ENCODE measurements around the gene ANTXR2.

The ANTXR2 gene

DNA sequence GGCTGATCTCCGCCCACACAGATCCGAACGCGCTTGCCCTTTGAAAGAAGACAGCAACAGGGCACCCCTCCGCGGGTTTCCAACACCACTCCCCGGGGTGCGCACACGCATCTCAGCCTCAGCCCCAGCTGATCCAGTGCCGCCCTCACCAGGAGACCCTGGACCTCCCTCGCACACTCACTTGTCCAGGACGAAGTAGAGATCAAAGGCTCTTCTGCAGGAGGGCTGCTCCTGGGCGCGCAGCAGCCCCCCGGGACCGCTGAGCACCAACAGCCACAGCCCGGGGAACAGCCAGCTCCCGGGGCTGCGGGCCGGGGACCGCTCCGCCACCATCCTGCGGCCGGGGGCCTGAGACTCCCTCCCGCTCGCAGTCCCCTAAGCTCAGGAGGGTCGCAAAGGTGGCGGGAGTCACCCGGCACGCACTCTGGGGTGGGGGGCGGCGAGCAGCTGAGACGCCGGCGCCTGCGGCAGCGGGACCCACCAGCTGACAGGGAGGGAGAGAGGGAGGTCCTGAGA lies 743 bp downstream of the ANTXR2 start:
- in situ Hi-C loops (cut with HindIII; ENCODE audit: low pct_ligation_motif_present, low pct_unique_long_range_greater_than_20kb, low sequenced_read_pairs), result no loop called here
- DNase-seq, result peak; percentile 64

DNA sequence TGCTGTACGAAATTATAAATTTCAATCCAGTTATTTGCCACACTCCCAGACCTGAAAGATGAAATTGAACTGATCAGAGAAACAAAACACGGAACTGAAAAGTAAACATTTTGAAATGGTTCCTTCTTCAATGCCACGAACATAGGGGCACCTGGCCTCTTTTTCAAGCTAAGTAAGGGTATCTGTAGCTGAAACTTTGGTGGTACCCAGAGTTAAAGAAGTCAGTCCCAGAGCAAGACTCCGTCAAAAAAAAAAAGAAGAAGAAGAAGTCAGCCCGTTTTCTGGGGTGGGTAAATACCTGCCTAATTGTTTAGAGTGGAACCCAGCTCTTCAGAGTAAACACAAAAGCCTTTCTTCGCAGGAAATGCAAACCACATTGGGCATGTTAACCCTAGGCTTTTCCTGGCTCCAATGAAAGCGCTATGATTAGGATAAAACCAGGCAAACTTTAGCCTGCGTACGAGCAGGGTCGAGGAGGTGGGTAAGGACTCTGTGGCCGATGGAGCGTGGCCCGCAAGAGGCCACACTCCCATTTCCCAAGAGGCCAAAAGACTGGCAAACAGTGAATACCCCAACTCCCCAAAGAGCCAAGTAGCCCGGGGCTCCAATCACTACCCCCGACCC lies 1.3 kb downstream of the ANTXR2 start:
- no peak for DNase-seq
- in situ Hi-C loops (cut with HindIII; ENCODE audit: low pct_ligation_motif_present, low pct_unique_long_range_greater_than_20kb, low sequenced_read_pairs), result no loop called here

DNA sequence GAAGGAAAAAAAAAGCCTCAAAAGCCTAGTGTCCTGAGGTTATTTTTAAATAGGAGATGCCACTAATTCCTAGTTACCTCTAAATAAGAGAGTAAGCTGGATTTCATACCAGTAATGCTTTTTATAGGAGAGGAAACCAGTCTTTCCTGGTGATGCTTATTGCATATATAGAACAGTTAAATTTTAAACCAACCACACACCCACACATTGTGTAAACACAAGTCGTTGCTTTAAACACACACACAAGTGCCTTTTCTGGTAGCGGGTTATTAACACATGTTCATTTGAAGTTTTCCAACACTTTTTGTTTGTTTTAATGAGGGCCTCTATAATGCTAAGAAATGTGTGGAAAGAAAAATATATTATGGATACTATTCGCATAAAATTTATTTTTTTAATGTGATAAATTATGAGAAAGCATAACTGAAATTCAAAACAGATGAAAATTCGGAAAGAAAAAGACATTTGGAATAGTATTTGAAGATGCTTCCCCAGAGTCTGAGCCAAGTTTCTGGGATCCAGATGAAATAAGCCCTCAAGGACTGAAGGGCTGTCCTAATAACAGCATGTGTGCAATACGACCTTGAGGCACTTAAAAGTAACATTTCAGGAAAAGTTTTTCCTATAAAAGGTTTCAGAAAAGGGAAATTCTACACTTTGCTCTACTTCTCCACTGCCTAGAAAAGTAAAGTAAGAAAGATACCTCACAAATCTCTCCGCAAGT lies 2.0 kb downstream of the ANTXR2 start:
- in situ Hi-C loops (cut with HindIII; ENCODE audit: low pct_ligation_motif_present, low pct_unique_long_range_greater_than_20kb, low sequenced_read_pairs), result no loop called here
- no peak for DNase-seq

DNA sequence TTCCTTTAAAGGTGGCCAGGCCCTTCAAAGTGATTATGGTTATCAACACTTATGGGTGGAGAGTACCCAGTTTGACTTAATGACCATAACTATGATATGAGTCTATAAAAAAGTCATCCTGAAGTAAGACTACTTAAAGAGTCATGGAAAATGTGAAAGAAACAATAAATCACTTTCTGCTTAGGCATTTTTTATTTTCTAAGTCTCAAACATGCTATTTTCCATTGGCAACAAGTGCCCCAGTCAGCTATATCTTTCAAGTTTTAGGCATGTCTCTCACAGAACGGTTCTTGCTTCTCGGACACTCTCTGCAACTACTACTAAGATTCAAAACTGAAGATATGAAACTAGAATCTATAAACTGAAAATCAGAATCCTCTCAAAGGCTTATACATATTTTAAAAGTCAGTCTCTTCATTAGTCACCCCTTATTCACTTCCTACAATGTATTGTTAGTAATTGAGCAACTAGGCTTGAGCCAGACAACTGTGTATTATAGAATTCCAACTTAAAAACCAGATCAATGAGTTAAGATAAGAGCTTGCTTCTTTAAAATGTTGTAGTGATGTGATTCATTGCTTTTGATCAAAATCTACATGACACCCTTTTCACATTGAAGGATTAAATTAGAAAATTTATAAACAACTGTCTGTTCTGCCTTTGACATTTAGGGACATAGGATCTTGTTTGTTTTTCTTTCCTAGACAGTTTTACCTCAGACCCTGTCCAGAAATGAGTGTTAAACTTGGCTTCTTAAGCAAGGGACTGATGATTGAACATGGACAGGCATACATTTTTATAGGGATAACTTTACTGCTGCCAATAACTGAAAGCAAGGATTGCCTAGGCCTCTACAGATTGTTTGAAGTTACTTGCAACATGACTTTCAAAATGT lies 2.9 kb downstream of the ANTXR2 start:
- in situ Hi-C loops (cut with HindIII; ENCODE audit: low pct_ligation_motif_present, low pct_unique_long_range_greater_than_20kb, low sequenced_read_pairs), result no loop called here

DNA sequence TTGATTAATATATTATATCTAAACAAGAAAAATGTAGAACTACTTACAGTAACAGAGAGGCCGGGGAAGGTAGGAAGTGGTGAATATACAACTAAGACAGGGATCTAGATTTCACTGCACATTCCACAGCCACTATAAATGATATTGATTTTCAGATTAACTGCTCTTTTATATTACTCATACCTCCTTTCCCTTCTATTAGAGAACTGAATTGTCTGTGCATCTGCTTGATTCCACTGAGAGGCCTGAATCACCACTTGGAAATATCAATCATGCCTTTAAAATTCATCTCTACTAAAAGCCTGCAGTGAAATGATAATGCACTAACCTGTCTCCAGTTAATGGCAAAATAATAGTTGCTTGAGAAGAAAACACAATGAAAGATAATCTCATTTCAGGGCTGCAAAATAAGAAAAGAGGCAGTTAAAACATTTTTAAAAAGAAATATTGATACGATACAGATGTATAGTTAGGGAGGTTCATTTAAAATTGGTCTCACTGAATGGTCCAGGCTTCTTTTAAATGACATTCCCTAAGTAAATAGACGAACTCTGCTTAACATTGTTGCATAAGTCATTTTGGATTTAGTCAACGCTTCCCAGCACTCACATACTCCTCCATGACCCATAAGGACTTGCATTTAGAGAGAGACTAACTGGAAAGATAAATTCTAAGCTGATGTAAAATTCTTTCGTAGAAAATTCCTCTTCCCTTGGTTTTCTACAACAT lies 3.8 kb downstream of the ANTXR2 start:
- DNase-seq, result no peak
- in situ Hi-C loops (cut with HindIII; ENCODE audit: low pct_ligation_motif_present, low pct_unique_long_range_greater_than_20kb, low sequenced_read_pairs), result no loop called here

More for the DNA sequence above, 2.9 kb downstream of the ANTXR2 start:
- no peak for DNase-seq

DNA sequence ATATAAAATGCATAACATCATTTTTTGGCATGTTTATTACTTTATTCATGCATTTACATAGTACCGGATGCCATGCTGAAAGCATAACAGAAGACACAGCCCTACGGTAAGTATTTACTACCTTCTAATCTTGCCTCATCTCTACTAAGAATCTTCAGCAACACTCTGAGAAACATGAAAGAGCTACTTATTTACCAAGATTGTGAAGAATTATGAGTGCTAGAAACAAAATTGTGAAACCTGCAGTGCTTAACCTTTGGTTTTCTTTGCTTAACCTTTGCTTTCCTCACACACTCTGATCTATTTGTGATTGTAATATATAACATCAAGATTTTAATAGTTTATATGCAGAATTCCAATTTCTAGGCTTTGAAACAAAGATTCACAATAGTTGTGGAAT lies 7.4 kb downstream of the ANTXR2 start:
- in situ Hi-C loops (cut with HindIII; ENCODE audit: low pct_ligation_motif_present, low pct_unique_long_range_greater_than_20kb, low sequenced_read_pairs), result no loop called here

DNA sequence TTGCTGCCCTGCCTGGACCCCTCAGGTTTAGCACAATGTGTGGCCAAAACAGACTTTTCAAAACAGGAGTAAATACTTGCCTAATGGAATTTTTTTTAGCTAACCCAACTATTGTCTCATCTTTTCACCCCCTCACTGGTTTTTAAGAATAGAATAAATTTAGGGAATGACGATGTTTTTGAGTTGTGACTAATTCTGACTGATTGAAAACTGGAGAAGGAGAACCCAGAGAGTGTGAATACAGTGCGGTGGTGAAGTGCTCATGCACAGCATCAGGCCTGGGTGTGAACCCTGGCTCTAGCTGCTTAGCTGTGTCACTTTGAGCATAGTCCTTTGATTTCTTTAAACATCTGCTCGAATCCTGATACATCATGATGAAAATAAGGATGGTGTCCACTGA lies 10.5 kb downstream of the ANTXR2 start:
- in situ Hi-C loops (cut with HindIII; ENCODE audit: low pct_ligation_motif_present, low pct_unique_long_range_greater_than_20kb, low sequenced_read_pairs), result no loop called here
- DNase-seq, result no peak

More for the DNA sequence above, 7.4 kb downstream of the ANTXR2 start:
- no peak for DNase-seq

DNA sequence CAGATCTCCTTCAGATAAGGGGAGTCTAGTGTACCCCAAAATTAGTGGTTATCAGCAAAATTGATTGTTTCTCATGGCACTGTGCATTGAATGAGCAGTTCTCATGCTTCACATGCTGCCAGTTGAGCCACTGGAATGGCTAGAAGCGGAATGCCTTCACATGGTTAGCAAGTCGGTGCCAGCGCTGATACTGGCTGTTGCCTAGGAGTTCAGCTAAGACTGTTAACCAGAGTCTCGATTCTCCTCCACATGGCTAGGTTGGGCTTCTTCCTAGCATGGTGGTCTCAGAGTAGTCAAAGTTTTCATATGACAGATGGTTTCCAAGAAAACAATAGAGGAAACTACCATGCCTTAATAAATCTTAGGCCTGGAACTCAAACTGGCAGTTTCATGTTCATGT lies 12.2 kb downstream of the ANTXR2 start:
- no peak for DNase-seq
- in situ Hi-C loops (cut with HindIII; ENCODE audit: low pct_ligation_motif_present, low pct_unique_long_range_greater_than_20kb, low sequenced_read_pairs), result no loop called here

DNA sequence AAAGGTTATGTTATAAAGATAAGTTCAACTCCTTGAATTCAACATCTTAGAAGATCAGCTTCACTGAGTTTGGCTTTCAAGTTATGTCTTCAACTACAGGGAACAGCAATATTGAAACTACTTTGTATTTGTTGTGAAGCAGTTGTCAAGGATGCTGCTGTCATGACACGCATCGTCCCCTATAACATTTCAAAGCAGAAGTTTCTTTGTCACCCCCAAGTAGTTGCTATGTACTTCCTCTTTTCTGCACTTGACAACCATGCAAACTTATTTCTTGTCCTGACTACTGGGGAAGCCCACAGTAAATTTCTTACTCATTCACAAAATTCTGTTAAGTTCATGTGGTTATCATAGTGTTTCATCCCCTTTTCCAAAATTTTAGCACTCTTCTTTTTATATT lies 14.3 kb downstream of the ANTXR2 start:
- in situ Hi-C loops (cut with HindIII; ENCODE audit: low pct_ligation_motif_present, low pct_unique_long_range_greater_than_20kb, low sequenced_read_pairs), result no loop called here

DNA sequence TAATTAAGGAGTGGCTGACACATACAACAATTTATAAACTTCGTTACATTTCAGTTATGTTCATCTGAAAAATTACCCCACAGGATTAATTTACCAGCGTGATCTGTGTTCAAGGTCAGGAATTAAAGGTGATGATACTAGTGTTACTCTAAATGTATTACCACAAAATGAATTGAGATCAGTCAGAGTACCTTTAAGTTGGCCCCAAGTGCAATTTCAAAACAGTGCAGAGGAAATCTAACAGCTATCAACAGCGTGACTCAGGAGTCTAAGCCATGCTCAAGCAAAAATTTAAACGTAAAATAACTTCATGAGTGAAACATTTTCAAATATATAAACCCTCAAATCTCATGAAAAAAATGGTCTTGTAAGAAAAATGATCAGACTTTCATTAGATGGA lies 18.7 kb downstream of the ANTXR2 start:
- no peak for DNase-seq
- in situ Hi-C loops (cut with HindIII; ENCODE audit: low pct_ligation_motif_present, low pct_unique_long_range_greater_than_20kb, low sequenced_read_pairs), result no loop called here

More for the DNA sequence above, 14.3 kb downstream of the ANTXR2 start:
- DNase-seq, result no peak

DNA sequence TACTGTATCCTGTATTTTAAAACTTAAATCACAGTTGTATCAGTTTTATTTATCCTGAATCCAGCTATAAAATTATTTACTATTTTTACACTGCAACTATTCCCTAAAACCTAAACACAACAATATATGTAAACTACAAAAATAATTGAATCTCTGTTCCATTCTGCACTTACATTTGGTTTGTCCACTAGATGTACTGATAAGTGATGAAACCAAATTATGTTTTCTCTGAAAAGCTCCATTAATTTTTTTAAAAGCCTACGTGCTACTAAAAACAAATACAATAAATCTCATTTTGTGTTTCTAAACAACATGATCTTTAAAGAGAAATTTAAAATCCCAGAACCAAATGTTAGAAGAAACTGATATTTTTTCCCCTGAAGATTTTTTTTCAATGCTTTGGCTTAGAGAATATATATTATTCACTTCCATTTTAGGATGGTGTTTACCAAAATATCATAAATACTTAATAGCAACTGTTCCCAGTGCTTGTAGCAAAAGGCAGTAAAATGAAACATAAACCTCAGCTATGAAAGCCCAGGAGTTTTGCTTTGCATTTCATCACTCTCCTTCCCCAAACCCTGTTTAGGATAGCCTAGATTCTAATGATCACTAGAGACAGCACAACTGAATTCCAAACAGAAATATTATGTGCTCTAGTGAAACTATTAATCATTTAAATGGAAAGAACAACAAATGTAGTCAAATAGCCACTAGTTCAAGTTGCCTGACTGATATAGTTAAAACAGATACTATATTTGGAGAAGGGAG lies 19.7 kb downstream of the ANTXR2 start:
- DNase-seq, result no peak
- in situ Hi-C loops (cut with HindIII; ENCODE audit: low pct_ligation_motif_present, low pct_unique_long_range_greater_than_20kb, low sequenced_read_pairs), result no loop called here

DNA sequence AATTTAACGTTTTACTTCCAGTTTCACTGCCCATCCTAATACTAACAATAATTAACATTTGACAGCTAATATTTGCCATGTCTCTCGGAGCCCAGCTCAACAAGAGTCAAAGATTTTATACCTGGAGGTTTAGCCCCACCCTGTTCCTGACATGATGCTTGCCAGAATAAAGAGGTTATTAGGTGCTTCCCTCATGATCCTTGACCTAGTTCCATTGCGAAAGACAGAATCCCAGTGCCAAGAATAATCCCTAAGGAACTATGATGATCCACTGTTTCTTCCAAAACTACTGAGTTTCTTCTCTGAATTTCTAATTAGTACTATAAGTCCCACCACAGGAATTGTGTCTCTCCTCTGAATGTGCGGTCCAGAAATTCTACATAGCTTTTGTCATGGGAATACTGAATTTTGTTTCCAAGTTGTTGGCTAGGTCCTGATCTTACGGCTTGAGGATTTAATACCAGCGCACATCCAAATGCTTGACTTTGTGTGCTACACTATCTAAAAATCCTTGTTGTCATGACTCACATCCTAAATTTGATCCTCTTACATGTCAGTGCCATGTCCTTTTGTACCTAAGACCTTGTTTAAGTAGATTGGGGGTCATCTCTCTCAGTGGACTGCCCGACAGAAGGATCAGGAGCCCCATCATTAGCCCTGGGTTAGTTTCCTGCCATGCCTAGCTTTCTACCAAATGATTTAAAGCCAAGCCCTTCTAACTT lies 23.1 kb downstream of the ANTXR2 start:
- in situ Hi-C loops (cut with HindIII; ENCODE audit: low pct_ligation_motif_present, low pct_unique_long_range_greater_than_20kb, low sequenced_read_pairs), result no loop called here
- no peak for DNase-seq

DNA sequence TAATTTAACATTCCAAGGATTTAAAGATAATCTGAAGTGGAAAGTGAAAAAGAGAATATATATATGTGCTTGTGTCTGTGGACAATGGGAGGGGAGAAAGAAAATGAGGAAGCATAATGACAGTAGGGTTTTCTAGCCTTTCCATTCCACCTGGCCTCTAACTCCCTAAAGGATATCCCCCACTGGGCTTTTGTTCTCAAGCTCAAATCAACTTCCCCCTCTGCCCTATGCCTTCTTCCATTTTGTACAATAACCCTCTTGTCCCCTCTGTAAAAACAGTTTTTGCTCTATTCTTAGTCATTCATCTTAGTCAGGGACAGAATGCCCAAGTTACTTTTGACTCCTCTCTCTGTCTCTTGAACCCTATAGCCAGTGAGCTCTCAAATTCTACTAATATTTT lies 23.6 kb downstream of the ANTXR2 start:
- in situ Hi-C loops (cut with HindIII; ENCODE audit: low pct_ligation_motif_present, low pct_unique_long_range_greater_than_20kb, low sequenced_read_pairs), result no loop called here

DNA sequence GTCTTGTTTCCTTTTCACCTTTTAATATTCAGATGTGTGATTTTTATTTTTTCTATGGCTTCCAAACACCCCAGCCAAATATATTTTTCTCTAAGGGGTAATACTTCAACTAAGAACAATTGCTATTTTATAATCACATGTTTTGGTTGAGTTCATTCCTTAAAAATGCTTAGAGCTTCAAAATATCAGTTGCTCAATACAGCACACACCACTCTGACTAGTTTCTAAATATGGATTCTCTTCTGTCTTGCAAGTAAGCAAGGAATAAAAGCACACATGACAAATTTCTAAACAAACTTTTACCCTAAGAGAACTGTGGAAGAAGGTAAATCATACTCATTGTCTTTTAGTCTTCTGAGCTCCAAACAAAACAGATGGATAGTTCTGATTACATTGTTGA lies 27.2 kb downstream of the ANTXR2 start:
- no peak for DNase-seq
- in situ Hi-C loops (cut with HindIII; ENCODE audit: low pct_ligation_motif_present, low pct_unique_long_range_greater_than_20kb, low sequenced_read_pairs), result no loop called here

More for the DNA sequence above, 23.6 kb downstream of the ANTXR2 start:
- DNase-seq, result no peak

DNA sequence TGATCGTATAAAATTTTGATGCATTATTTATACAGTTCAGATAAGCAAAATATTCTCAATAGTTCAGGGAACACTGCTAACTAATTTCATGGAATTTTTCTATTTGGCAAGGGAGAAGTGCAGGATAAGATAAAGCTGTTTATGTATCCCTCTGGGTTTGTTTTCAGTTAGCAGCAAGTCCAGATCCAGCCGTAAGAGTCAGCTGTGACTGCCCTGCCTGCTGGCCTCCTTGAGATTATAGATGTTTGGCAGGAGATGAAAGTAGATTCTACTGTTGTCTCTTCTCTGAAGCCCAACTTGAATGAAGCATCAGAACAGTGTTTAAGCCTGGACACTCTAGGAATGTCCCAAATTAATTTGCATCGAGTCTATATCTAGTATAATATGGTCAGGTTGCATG lies 29.5 kb downstream of the ANTXR2 start:
- no peak for DNase-seq
- in situ Hi-C loops (cut with HindIII; ENCODE audit: low pct_ligation_motif_present, low pct_unique_long_range_greater_than_20kb, low sequenced_read_pairs), result no loop called here

DNA sequence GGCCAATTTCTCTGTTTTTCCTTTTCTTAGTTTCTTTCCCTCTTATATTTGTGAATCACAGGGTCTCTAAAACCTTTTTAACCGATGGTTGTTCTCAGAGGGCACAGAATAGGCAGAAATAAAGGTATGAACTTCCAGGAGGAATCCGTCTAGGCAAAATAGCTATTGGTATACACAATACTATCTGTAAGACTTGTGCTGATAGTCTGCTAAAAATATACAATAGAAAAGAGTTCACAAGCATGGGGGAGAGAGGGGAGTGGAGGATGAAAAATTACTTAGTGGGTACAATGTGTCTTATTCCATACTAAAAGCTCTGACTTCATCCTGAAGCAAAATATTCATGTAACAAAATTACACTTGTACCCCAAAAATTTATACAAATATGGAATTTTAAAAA lies 30.2 kb downstream of the ANTXR2 start:
- DNase-seq, result no peak

DNA sequence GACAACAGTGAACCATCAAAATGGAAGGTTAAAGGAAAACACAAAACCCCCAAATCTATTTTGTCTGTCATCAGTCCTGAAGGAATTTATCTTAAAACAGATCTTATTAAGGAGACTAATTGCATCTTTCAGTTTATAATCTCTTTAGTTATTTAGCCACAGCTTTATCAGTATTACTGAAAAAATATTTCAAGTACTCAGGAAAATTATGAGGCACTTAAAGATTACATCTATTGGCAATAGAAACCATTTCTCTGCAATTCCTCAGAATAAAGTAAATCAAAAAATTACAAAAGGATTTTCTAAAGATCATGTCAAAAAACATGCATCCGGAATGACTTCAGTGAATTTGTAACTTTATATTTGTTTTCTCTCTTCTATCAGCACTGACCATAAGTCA lies 35.2 kb downstream of the ANTXR2 start:
- in situ Hi-C loops (cut with HindIII; ENCODE audit: low pct_ligation_motif_present, low pct_unique_long_range_greater_than_20kb, low sequenced_read_pairs), result no loop called here
- DNase-seq, result no peak

More for the DNA sequence above, 30.2 kb downstream of the ANTXR2 start:
- in situ Hi-C loops (cut with HindIII; ENCODE audit: low pct_ligation_motif_present, low pct_unique_long_range_greater_than_20kb, low sequenced_read_pairs), result no loop called here
